C4-2B (cell line): Measurements from ENCODE around the gene SRBD1.

ENCODE experiments used
- ZFX ChIP-seq: fragments of 450-650 bp; IDR thresholded peaks from 2 replicates; pipeline ENCODE4 v1.6.1; 2017
- TF ChIP-seq, protein P1 (sequence below): fragments of 450-650 bp; conservative IDR thresholded peaks from 2 replicates; pipeline ENCODE4 v1.5.1; 2017; ENCODE audit warnings: mild to moderate bottlenecking

DNA sequence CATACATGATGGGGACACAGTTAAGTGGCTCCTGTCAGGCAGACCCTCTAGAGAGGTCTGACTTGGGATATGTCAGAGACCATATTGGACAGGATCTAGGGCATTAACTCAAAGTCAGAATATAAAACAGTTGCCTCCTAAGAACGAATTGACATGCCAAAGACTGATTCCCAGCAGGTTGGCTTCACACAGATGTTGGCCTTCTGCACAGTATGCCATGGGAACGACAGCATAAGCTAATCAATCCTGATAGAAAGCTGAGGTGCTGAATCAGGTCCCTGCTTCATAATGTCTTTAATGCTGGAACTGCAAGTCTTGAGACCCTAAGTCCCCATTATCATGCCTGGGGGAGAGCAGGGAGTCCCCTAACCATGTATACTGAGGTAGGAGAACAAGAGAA lies 165.1 kb downstream of the SRBD1 start:
- TF ChIP-seq, protein P1, sequence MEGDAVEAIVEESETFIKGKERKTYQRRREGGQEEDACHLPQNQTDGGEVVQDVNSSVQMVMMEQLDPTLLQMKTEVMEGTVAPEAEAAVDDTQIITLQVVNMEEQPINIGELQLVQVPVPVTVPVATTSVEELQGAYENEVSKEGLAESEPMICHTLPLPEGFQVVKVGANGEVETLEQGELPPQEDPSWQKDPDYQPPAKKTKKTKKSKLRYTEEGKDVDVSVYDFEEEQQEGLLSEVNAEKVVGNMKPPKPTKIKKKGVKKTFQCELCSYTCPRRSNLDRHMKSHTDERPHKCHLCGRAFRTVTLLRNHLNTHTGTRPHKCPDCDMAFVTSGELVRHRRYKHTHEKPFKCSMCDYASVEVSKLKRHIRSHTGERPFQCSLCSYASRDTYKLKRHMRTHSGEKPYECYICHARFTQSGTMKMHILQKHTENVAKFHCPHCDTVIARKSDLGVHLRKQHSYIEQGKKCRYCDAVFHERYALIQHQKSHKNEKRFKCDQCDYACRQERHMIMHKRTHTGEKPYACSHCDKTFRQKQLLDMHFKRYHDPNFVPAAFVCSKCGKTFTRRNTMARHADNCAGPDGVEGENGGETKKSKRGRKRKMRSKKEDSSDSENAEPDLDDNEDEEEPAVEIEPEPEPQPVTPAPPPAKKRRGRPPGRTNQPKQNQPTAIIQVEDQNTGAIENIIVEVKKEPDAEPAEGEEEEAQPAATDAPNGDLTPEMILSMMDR: no peak
- TF ChIP-seq ZFX: no peak
